ENCODE measurements around the gene MMP21.

DNA sequence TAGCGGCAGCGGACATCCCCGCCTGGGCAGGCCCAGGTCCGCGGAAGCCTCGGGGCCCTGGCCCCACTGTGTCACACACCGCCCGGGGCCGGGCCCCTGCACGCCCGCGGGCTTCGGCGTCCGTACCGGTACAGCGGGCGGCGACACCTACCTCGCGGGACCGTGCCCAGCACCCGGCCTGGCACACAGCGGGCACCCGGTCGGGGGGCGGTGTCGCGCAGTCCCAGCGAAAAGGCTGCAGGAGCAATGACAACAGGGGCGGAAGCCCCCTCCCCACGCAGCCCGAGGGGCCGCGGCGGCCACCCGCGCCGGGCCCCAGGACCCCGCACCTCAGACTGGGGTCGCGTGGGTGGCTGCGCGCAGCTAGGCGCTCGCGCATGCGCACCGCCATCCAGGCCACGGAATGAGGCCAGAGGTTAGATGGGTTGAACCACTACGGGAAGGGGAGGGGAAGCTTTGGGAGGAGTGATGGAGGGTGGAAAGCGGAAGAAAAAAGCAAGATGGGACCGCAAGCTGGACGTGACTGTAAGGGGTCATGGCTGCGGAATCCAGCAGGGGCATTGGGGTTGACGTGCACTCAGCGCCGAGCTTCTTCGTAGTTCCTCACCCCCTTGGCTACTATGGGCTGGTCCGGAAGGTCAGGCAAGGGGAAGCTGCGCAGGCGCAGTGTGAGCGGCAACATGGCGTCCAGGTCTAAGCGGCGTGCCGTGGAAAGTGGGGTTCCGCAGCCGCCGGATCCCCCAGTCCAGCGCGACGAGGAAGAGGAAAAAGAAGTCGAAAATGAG lies 47.4 kb upstream of the MMP21 start, which contains the start of the genes BCCIP and UROS:
- no peak for TF ChIP-seq EZH2 (IDR thresholded peaks at IDR 0.05; ENCODE audit: borderline replicate concordance, insufficient read depth, low read length, poor library complexity, severe bottlenecking)
- TF ChIP-seq, protein P1, sequence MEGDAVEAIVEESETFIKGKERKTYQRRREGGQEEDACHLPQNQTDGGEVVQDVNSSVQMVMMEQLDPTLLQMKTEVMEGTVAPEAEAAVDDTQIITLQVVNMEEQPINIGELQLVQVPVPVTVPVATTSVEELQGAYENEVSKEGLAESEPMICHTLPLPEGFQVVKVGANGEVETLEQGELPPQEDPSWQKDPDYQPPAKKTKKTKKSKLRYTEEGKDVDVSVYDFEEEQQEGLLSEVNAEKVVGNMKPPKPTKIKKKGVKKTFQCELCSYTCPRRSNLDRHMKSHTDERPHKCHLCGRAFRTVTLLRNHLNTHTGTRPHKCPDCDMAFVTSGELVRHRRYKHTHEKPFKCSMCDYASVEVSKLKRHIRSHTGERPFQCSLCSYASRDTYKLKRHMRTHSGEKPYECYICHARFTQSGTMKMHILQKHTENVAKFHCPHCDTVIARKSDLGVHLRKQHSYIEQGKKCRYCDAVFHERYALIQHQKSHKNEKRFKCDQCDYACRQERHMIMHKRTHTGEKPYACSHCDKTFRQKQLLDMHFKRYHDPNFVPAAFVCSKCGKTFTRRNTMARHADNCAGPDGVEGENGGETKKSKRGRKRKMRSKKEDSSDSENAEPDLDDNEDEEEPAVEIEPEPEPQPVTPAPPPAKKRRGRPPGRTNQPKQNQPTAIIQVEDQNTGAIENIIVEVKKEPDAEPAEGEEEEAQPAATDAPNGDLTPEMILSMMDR (IDR thresholded peaks at IDR 0.05; ENCODE audit: poor library complexity, severe bottlenecking) = peak; percentile 34
- peak; percentile 48 for TF ChIP-seq EP300 (conservative IDR thresholded peaks at IDR 0.05; ENCODE audit: poor library complexity, severe bottlenecking)
- TF ChIP-seq, protein P2, sequence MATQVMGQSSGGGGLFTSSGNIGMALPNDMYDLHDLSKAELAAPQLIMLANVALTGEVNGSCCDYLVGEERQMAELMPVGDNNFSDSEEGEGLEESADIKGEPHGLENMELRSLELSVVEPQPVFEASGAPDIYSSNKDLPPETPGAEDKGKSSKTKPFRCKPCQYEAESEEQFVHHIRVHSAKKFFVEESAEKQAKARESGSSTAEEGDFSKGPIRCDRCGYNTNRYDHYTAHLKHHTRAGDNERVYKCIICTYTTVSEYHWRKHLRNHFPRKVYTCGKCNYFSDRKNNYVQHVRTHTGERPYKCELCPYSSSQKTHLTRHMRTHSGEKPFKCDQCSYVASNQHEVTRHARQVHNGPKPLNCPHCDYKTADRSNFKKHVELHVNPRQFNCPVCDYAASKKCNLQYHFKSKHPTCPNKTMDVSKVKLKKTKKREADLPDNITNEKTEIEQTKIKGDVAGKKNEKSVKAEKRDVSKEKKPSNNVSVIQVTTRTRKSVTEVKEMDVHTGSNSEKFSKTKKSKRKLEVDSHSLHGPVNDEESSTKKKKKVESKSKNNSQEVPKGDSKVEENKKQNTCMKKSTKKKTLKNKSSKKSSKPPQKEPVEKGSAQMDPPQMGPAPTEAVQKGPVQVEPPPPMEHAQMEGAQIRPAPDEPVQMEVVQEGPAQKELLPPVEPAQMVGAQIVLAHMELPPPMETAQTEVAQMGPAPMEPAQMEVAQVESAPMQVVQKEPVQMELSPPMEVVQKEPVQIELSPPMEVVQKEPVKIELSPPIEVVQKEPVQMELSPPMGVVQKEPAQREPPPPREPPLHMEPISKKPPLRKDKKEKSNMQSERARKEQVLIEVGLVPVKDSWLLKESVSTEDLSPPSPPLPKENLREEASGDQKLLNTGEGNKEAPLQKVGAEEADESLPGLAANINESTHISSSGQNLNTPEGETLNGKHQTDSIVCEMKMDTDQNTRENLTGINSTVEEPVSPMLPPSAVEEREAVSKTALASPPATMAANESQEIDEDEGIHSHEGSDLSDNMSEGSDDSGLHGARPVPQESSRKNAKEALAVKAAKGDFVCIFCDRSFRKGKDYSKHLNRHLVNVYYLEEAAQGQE (IDR thresholded peaks at IDR 0.05; ENCODE audit: borderline replicate concordance) = peak; percentile 27
- TF ChIP-seq MXI1 (conservative IDR thresholded peaks at IDR 0.05; ENCODE audit: poor library complexity, severe bottlenecking) = peak; percentile 96
- TF ChIP-seq POLR2AphosphoS5 (IDR thresholded peaks at IDR 0.05) = peak; percentile 85
- peak; percentile 52 for TF ChIP-seq RAD21 (conservative IDR thresholded peaks at IDR 0.05)

All from neural cell (in vitro differentiated cells).